Suprapubic skin (tissue), 4 donors: ENCODE measurements around the gene VASH2. TPM values are rescaled to one million over a fixed set of nuclear protein-coding genes. Genes with fewer than 3 reads are reported as not detected.

Experiments used
- total RNA-seq, 4 donors: library from RNA; depleted of rRNA; stranded (reverse); fragments of >200 nt; gene quantifications; one replicate each; pipeline ENCODE4 v1.1.0, GENCODE V29; 2016

VASH2 gene
- total RNA-seq, 4 donors from 2014 or later = 0.32 to 0.36 TPM; not detected in 2

Other genes with a start within 250 kb of the VASH2 start
- 10 to 100 TPM; 18.3 to 57.5 (median 34.3) TPM for gene NSL1, start 158.8 kb upstream of the VASH2 start, total RNA-seq
- 10 to 100 TPM in 2 of 4 donors, 1 to 10 TPM in 2; 5.9 to 16.4 (median 9.1) TPM for gene TATDN3, start 158.6 kb upstream of the VASH2 start, total RNA-seq
- gene SPATA45, start 102.9 kb upstream of the VASH2 start, total RNA-seq = not detected
- gene FLVCR1, start 92.3 kb upstream of the VASH2 start, total RNA-seq = 1 to 10 TPM; 4.3 to 8.5 (median 6.3) TPM
- gene ANGEL2, start 65.3 kb downstream of the VASH2 start, total RNA-seq = 100 to 1,000 TPM in 1 of 4 donors, 10 to 100 TPM in 3; 27.9 to 116 (median 36.0) TPM
- 10 to 100 TPM in 3 of 4 donors, 1 to 10 TPM in 1; 9.3 to 18.3 (median 14.2) TPM for gene RPS6KC1, start 100.7 kb downstream of the VASH2 start, total RNA-seq